GM19397 (cell line): Measurements from ENCODE around the gene CRIM1.

Experiments
- ATAC-seq: cut with Tn5 transposase; IDR thresholded peaks from one replicate; pipeline ENCODE4 v1.9.1; 2021; ENCODE audit warnings: mild to moderate bottlenecking, moderate library complexity; ENCODE audit not compliant: unreplicated experiment

CRIM1 gene

DNA sequence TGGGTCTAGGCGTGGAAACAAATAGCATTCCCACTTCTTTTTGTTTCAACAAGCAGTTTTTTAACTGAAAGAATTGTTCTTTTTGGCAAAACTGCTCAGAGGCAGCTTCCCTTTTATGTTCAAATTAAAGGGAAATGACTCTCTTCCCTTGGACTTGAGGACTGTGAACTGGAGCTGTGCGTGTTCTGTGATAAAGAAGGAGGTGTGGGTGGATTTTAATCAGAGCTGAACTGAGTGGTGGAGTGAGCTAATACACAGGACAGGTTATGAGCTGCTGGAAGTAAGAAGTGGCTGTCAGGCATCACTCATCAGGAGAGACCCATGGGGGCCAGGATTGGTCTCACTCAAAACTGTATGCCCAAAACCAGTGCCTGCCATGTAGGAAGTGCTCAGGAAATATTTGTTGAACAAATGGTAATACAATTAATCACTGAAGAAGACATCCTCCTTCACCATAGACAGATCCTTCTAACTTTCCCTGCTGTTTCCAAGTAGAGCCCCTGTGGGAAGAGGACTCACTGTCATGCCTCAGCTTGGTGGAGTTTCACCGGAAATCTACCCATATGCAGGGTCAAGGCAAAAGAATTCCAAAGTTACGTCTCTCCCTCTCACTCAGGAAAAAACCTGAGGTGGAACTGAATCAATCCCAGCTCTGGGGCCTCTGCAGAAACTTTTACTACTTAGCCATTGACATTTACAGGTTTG, 186.5 kb downstream of the CRIM1 start:
- ATAC-seq: no peak

DNA sequence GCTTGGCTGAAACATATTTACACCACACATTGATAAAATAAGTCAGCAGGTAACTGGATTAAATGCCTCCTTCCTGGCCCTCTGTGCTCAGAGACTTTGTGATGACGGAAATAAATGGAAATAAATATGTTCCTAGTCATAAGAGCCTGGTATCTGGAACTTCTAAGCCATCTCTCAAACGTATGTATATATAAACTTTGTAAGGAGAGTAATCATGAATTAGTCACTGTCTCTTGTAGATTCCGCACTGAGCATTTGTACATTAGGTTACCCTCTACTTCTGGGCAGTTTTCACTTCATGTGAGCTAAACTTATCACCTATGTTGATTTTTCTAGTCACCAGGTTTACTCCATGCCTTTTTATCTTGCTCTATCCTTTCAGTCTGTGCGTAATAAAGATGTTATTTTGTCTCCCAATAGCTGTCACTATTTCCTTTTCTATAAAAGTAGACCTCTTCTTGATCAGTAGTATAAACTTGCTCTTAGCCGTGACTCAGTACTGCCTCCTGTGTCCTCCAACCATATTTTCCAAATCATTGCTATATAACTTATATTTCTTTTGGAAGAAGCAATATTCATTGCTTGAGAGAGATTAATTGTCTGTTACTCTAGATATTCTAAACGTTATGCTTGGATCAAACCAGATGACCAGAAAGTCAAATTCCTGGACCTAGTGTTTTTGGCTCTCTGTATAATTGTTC, 189.2 kb downstream of the CRIM1 start:
- no peak for ATAC-seq

DNA sequence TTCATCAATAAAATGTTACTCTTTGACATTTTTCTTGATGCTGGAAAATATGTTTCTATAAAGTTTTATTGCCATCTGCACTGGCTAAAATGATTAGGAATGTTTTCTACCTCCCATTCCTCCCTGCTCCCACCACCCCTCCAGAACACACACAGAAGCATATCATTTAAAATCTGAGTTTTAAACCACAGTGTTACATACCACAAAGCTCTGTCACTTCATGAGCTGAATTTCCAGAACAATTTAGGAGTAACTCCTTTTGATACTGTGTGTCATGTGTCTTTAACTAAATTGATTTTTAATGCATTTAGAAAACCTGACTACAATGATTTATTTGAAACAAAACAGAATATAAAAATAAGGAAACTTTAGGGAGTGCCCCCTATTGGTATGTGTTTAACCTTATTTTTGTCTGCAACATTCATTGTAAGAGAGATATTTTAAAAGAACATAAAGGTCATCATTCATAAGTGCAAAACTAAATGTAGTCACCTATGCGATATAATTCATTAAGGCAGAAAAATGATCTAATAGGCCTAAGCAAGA, 190.4 kb downstream of the CRIM1 start:
- ATAC-seq: no peak

DNA sequence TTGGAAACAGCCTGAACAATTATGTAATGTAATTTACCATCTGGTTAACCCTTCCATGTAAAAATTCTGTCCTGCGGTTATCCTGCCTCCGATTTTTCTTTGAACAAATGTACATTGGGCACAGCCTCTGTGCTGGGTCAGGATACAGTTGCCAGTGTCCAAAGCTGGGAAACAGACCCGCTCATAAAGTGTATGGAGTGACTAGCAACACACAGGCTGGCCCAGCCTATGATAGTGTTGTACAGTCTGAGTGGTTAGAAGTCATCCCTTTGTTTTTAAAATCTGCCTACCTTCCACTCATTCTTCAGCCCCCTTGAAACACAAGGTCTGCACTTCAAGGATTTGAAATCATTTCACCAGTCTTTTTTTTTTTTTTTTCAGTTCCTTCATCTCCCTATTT, 192.3 kb downstream of the CRIM1 start:
- ATAC-seq: no peak

DNA sequence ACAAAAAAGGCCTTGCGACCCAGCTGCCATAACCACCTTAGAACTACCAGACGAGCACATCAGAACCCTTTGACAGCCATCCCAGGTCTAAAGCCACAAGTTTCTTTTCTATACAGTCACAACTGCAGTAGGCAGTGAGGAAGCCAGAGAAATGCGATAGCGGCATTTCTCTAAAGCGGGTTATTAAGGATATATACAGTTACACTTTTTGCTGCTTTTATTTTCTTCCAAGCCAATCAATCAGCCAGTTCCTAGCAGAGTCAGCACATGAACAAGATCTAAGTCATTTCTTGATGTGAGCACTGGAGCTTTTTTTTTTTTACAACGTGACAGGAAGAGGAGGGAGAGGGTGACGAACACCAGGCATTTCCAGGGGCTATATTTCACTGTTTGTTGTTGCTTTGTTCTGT, 193.6 kb downstream of the CRIM1 start:
- ATAC-seq: no peak

DNA sequence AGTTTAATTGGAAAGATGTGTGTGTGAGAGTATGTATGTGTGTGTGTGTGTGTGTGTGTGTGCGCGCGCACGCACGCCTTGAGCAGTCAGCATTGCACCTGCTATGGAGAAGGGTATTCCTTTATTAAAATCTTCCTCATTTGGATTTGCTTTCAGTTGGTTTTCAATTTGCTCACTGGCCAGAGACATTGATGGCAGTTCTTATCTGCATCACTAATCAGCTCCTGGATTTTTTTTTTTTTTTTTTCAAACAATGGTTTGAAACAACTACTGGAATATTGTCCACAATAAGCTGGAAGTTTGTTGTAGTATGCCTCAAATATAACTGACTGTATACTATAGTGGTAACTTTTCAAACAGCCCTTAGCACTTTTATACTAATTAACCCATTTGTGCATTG, 194.4 kb downstream of the CRIM1 start:
- ATAC-seq: no peak

DNA sequence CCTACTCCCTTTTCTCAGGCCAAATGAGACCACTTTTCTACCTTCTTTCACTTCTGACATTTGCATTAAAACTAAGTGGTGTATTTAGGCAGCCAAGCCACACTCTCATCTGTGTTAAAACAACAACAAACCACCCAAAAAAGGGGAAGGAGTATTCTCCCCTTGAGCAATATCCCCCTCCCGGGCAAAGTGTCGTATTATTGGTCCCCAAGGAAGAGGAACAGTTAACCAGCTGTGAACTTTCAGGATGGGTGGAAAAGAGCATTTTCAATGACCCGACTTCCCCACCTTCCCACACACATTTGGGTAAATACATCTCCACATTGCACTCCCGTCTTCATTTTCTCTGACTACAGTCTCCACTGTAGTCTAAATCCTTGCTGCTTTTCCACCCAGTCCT, 198.1 kb downstream of the CRIM1 start:
- ATAC-seq: no peak

DNA sequence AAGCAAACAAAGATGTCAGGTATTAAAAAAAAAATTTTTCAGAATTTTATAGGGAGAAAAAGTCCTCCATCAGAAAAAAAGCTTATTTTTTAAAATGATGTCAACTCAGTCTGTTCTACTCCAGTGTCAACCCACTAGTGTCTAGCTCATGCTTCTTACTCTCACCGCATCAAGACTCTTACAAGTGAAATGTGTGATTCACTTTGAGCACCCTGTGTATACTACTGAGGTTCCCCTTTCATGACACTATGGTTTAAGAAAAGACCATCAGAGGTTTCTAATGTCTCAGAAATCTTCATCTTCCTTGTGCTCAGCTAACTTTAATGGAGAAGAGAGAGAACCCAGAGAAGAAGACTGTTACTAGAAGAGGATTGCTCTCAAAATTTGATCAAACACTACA, 199.0 kb downstream of the CRIM1 start:
- no peak for ATAC-seq

DNA sequence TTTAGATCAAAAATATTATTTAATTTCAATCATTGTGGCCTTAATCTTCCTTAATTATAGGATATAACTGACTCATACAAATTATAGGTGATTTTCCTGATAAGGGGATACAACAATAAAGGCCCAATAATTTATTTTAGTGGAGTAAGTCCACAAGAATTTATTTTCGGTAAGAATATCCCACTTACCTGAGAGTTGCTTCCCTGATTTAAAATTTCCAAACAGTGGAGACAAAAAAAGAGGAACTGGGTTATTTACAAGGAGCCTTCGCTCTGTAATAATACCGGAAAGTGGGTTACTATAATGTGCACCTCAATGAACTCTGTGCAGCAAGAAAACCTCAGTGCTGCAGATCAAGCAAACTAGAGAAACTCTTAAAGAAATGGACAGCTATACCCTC, 200.2 kb downstream of the CRIM1 start:
- ATAC-seq: no peak

DNA sequence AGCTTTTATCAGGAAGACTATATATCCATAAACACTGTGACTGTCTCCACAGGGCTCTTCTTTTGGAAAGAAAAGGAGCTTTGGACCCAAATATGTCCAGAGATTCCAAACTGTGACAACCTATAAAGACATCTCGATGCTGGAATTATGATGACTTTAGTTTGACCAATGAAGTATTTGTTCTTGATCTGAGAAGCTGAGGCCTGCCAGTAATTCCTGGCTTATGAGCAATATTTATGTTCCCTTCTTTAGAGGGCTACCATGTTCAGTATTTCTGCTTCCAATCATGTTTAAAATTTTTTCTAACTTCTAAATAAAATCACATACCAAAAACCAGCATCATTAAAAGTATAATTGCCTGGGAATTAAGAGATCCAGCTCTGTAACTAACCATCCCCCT, 201.3 kb downstream of the CRIM1 start:
- no peak for ATAC-seq

DNA sequence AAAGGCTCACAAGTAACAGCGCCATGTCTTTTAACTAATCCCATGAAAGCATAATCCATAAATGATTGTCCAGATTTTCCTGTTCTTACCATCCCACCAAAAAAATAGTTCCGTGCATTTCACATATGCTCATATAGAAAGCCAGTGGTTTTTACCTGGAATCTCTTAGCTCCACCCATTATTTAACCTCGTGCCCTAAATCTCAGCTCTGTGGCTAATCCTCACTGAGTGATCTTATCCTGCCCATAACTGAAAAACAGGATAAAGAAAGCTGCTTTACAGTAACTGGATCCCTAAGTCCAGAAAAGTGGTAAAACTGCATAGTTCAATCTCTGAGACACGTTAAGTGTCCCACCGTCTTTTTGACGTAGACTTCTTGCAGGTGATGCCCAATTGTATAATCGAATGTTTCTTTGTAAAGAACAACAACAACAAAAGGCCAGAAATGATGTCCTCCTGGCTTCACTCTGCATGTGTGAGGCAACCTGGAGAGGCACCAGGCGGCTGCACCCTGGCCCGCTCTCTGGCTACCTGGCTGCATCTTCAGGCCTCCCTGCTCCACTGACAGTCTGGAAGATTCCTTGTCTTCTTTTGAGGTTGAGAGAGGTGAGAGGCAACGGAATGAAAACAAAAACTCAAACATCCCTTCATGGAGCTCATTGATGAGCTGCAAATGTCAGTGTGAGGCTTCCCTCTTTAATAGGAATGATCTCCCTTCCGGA, 203.8 kb downstream of the CRIM1 start:
- no peak for ATAC-seq

DNA sequence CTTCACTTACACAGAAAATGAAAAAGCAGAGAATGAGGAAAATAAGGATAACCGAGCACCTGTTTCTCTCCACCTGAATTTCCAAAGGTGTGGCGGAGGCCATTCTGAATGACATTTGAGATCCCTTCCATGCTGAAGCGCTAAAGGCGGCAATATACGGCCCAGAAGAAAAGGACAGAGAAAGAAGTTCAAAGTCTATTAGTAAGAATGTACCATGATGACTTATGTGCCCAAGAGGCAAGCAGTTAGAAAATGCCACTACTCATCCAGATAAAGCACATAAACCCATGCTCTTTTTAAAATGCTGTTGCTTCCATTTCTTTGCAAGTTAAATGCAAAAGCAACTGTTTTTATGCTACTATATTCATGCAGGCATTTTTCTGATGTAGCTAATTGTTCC, 205.1 kb downstream of the CRIM1 start:
- ATAC-seq: no peak

DNA sequence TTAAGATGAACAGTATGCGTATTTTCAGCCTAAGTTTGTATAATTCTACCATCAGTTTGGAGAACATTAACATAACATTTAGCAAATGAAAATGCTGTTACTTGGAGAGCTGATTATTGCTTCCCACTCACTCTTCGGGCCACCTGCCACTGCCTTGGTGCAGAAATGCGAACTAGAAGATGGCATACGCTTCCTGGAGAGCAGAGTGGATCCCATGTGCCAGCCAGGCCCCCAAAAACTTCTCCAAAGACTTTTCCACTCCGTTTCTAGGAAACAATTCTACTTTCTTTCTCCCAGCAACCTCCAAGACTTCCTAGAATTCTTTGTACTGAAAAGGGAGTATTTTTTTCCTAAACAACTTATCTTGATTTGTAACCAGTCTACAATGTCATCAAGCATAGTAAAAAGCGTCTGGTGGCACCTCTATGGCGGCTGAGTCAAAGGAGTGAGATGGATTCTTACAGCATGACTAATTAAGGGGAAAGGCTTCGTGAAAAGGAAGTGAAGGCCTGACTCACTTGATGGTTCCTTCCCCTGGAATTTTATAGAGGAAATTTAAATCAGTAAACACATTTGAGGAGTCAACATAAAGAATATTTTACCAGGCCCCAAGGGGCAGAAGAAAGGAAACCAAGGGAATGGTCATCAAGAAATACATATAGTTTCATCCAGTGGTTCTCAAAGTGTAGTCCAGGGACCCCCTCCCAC, 205.8 kb downstream of the CRIM1 start:
- ATAC-seq: no peak

DNA sequence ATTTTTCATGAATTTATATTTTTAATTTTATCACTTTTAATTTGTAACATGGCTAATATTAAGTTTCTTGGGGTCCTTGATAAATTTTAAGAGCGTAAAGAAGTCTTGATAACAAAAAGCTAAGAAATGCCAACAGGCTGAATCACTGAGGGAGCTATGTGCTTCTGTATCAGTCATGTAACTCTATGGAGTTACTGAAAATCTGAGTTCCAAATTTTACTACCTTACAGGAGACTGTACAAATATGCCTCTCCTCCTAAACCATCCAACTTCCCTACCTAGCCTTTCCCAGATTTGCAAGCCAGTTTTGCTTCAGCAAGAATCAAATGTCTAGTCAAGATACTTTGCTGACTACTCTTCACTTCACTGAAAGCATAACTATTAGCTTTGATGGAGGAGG, 206.7 kb downstream of the CRIM1 start:
- ATAC-seq: no peak

DNA sequence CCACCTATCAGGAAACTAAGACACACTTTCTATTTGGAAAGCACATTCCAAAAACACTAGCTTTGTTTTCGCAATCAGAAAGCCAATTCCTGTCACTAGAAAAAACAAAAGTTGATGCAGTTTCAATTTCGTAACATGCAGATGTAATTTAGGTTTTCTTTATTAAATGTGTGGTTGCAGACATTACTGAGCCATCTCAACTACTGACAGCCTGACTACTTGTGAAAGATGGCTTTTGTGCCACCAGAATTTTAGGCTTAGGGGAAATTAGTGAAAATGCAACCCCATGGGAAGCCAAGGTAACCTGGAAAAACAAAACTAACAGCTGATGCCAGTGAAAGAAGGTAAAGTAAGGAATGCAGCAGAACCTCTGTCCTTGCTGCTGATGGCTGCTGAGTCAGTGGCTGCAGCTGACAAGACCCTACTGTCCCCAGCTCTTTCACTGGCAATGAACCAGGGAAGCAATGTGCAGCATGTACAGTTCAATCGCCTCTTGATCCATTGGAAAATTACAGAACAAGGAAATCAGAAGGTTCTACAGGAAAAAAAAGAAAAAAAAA, 207.5 kb downstream of the CRIM1 start:
- no peak for ATAC-seq

DNA sequence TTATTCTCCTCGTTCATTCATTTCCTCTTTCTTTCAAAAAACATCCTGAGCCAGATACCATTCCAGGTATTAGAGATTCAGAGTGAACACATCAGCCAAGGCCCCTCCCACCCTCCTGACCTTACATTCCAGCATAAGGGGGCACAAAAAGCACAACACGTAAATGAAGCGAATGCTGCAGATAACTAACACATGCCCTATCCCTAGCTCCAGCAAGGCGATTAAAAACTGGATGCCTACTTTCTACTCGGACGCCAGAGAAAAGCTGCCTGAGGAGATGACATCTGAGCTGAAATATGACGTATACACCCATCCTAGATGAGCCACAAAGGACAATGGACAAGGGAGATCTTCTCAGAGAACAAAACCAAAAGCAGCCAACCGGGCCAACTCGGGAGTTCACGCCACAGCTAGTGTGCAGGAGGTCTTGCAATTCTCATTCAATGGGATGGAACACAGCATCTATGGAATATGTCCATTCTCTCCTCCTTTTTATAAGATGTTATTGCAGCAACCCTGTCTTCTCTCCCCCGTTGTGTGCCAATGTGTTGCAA, 208.9 kb downstream of the CRIM1 start:
- ATAC-seq: no peak

DNA sequence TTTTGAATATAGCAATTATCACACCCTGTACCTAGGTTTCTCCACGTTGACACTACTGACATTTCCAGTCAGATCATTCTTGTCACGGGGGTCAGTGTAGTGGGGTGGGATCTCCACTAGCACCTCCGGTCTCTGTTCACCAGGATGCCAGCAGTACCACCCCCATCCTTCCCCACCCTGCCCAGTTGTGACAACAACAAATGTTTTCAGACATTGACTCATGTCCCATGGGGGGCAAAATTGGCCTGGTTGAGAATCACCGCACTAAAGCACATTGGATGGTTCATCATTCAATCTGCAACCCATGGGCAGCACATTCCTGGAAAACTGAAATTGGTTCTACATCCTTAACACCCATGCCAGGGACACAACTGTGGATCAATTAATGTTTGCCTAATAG, 210.1 kb downstream of the CRIM1 start:
- no peak for ATAC-seq

DNA sequence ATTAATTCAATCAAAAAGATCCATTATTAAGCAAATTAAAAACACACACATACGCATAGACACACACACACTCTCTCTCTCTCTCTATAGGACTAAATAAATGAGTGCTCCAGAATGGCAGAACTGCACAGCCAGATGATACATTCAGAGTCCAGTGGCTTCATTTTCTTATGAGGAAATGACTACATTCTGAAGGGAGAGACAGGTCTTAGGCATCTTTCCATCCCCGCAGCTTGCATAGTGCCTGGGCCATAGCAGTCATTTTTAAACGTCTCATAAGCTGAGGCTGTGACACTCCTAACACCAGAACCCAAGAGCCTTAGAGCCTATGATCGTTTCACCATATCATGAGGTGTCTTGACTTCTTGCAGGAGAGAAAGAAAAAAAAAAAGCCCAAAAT, 211.3 kb downstream of the CRIM1 start:
- ATAC-seq: no peak

DNA sequence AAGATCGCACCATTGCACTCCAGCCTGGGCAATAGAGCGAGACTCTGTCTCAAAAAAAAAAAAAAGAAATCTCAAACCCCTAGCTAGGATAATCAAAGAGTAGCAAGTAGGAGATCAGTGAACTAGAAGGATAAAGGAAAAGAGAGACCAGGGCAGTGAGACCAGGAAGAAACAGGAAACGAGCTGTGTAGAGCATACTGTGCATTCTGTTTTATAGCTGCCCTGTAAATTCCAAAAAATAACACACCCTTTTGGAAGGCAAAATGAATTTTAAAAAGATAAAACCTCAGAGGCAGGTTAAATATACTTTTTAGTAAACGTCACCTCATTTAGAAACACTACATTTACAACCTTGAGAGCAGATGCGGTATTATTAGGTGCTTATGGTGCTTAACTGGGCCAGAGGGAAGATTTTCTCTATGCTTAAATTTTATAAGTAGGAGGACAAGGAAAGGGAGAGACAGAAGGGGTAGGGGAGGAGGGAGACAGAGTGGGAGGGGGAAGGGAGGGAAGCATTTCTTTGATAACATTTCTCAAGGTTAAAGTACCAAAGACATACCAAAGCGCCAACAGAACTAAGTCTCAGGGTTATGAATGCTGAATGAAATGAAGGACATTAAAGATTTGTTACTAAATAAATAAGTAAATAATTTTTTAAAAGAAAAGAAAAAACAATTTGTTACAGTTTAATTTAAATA, 212.3 kb downstream of the CRIM1 start:
- no peak for ATAC-seq
